Activated CD4-positive, CD25-positive, alpha-beta regulatory T cell treated with anti-CD3 and anti-CD28 coated beads, Interleukin-2, amount 50 U/mL, for 16 hours (primary cell): Measurements from ENCODE around the gene BRSK2.

Source experiments
- DNase-seq: peaks from one replicate; pipeline ENCODE4 v3.0.0-alpha.2; 2020; ENCODE audit warnings: low read depth, low spot score

BRSK2 gene

DNA sequence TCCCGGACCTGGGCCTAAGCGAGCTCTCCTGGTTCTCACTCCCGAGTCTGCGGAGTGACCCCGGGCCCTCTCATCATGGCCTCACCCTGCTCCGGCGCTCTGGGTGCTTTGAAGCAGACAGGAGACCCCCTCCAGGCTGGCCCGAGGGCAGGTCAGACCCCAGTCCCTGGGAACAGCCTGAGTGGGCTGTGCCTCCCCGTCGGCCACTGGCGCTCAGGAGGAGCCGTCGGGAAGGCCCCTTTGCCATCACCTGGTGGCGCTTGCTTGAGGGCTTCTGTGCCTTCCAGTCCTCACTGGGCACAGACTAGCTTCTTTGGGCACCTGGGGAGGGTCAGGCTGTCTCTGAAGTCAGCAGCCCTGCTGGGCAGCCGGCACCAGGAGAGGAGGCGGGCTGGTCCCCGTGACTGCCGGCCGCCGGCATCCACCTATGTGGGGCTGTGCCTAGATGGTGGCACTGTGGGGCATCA, 6.7 kb downstream of the BRSK2 start:
- no peak for DNase-seq

DNA sequence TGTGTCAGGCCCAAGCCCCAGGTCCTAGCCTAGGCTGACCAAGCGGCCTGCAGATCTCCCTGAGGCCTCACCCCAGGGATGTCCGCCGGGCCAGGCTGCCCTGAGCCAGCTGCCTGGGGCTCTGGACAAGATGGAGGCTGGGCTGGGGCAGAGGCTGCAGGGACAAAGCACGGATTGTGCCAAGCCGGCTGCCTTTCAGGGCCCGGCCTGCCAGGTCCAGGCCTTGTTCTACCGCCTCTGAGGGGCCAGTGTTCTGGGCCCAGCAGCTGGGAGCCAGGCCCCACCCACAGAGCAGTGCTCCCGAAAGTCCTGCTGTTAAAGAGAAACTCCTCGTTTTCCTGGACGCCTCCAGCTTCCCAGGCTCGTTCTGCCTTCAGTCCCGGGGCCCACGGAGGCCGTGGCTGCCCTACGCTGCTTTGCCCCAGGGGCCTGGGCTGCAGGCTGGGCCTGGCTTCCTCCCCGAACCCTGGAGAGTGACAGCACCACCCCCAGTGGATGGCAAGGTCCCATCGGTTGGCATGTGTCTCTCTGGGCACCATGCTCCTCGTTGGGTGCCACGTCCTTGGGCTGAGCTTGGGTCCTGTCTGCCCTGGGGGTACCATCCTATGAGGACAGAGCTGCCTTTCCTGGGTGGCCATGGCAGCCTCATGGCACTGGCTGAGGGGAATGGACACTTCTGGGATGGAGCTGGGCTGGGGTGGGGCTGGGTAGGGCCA, 7.6 kb downstream of the BRSK2 start:
- DNase-seq, result no peak

DNA sequence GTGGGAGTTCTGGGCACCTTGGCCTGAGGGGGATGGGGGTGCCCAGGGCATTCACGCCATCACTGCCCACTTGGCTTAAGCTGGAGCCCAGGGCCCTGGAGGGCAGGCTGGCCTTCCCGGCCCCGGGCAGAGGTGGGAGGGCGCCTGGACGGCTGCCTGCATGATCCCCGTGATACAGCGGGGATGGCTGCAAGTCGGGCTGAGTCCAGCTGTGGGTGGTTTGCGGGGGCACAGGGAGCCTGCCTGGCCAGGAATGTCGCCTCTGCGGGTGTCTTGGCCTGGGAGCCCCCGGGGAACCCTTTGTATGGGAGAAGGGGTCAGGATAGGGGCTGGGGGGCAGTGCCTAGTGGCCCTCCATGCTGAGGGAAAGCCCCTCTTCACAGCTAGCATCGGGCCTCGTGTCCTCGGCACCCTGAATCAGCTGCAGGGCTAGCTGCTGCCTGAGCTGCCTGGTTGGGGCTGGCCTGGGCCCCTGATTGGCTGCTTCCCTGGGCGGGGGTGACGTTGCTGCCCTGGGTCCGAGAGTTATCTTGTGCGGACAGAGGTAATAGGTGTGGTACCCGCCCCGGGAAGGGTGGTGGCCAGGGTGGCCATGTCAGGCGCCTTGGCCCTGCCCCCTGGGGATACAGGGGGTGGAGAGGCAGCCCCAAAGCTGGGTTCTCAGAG, 8.3 kb downstream of the BRSK2 start:
- DNase-seq, result no peak

DNA sequence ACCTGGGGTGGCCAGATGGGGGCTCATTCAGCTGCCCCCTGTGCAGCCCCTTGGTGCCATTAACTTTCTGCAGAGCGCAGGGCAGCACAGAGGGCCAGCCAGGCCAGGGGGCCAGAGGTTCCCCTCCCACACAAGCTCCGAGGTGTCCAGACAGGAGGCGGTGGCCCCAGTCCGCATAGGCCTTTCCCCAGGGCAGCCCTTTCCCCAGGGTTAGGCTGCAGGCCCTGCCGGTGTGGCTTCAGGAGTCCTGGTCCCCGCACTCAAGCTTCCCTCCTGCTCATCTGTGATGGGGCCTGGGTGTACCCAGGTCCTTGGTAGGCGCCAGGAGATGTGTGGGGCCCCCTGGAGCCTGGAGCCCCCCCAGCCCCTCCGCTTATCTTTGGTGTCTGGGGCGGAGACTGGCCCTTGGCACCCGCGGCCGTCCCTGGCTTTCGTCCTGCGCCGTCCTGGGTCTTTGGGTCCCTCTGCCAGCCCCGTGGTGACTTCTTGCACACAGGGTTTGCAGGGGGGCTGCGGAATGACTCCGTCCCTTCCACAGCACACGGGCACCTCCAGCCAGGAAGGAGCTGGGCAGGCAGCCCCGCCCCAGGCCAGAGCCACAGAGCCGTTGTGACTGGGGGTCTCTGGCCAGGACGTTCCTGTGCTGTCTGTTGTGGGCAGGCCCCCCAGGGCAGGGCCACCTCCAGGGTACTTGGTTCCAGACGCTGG, 8.9 kb downstream of the BRSK2 start:
- no peak for DNase-seq

DNA sequence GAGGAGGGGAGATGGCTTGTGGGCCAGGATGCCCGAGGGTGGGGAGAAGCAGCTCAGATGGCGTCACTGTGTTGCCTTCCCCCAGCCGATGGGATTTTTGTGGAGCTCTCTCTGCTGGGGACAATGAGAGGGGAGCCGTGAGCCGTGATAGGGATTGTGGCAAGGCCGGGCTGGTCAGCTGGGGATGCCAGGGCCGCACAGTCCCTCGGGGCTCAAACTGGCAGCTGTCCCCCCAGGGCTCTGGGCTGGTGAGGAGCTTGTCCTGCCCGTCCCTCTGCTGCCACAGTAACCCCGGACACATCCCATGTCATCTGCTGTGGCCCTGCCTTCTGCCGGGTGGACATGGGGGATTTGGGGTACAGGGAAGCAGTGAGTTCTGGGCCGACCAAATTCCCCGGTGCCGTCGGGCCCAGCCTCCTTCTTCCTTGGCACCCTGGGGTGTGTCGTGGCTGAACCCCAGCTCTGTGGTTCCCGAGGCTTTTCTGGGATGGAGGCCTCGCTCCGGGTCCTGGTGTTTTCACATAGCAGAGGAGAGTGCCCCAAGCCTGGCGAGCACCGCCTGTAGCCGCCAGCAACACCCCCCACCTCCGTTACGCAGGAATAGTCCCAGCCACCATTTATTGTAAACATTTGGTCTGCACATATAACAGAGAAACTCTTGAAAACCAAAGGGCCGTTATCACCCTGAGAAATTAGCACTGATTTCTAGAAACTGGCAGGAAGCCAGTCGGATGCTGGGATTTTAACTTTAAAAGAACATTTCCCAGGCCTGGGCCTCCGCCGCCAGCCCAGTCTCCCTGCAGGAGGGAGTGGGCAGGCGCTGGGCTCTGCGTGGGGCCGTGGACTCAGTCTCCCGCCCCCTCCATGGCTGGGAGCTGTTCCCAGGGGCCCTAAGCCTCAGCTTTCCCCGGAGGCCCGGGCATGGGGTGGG, 9.9 kb downstream of the BRSK2 start:
- DNase-seq, result no peak

DNA sequence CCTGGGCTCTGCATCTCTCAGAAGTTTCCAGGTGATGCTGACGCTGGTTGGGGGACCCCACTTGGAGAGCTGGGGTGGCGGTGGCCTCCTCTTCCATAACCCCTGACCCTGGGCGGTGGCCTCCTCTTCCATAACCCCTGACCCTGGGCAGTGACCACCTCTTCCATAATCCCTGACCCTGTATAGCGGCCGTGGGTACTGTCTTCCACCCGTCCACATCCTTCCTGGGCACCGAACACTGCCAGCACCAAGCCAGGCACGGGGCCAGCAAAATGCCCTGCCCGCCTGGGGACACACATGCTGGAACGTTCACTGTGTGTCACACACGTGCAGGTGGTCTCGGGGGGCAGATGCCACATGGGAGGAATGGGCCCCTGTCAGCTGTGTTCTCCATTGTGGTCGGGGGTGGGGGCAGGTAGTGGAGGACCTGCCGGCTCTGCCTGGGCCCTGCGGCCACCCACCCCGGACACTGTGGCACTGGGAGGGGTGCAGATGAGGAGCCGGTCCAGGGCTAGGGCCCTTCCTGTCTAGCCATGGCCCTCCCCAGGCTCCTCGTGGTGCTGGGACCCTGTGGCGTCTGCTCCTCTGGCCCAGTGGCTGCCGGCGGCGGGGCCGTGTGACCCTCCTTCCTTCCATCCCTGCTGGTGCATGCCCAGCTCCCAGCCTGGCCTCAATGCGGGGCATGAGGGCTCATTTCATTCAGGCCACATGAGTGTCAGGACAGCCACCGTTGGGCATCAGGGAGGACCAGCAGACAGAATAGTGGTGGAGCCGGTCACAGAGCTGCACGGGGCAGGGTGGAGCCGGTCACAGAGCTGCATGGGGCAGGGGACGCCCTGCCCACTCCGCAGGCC, 10.8 kb downstream of the BRSK2 start:
- DNase-seq, result no peak

DNA sequence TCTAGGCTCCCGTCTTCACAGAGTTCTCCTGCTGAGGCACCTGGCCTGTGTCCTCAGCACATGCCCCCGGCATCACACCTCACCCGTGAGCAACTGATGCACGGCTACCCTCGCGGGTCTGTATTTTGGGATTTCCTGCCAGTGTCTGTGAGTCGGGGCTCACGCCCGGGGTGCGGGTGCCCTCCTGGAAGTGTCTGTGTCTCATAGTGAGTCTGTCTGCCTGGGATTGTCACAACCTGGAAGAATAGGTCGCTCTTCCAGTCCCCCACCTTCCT, 11.4 kb downstream of the BRSK2 start:
- no peak for DNase-seq

DNA sequence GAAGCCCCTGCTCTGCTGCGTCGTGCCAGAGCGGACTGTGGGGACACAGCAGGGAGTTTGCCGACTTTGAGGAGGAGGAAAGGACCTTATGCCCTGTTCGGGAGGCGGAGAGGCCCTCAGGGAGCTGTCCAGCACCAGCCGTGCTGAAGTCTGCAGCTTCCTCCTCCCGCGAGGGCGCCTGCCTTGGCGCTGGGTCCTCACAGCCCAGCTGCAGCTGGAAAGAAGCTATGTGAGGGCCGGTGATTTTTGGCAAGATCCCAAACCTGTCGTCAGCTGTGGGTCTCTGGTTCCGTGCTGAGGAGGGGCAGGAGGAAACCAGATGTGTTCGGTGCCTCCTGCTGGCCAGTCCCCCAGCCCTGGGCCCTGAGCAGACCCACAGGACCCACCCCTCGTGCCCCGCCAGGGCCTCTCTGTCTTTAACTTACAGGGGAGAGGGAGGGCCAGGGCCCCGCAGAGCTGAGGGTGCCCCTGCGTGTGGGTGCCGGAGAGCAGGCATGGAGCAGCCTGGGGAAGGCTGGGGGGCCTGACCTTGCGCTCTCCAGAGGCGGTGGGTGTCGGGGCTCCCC, 12.0 kb downstream of the BRSK2 start:
- no peak for DNase-seq

DNA sequence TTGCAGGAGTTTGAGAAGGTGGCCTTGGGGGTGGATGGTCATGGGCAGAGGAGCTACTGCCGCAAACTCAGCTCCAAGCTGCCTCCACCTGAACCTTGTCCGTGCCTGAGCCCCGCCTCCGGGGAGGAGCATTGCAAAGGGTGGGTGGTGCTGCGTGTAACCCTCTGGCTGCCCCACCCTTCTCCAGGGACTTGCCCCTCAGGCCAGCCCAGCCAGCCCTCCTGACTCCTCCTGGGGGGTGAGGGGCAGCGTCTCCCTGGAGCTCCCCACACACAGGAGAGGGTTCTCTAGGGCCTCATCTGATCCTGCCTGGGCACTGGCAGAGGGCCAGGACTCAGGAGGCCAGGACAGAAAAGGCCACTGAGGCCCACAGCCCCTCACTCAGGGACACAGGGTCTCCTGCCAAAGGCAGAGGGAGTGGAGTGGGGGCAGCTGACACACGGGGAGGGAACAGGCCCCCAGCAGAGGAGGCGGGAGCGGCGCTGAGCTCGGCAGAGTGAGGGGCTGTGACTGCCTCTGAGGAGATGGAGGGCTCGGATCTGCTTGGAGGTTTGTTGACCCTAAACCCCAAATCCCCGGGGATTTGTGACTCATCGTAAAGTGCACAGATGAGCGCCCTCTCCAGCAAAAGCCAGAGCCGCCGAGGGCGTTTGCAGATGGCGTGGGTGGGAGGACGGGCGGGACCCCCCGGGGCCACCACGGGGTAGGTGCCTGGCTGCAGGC, 12.8 kb downstream of the BRSK2 start:
- no peak for DNase-seq

DNA sequence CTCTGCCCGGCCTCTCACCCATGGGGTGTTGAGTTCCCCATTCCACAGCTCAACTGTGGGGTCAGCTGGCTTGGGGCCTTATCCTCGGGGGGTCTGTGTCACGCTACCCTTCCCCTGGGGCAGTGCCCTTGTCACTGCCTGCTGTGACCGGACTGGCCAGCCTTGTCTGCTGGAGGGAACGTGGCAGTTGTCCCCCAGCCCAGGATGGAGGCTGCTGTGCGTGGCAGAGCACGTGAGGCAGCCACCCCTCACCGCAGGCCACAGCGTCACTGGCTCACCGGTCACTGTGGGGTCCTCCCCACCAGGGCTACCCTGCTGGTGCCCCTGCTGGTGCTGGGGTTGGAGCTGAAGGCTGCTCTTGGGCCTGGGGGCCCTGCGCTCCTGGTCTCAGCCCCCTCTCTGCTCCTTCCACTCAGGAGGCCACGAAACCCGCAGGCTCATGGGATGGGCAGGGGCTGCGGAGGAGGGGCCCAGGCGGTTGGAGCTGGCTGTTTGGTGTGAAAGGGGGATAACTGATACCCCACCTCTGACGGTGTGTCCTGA, 13.4 kb downstream of the BRSK2 start:
- DNase-seq, result no peak

DNA sequence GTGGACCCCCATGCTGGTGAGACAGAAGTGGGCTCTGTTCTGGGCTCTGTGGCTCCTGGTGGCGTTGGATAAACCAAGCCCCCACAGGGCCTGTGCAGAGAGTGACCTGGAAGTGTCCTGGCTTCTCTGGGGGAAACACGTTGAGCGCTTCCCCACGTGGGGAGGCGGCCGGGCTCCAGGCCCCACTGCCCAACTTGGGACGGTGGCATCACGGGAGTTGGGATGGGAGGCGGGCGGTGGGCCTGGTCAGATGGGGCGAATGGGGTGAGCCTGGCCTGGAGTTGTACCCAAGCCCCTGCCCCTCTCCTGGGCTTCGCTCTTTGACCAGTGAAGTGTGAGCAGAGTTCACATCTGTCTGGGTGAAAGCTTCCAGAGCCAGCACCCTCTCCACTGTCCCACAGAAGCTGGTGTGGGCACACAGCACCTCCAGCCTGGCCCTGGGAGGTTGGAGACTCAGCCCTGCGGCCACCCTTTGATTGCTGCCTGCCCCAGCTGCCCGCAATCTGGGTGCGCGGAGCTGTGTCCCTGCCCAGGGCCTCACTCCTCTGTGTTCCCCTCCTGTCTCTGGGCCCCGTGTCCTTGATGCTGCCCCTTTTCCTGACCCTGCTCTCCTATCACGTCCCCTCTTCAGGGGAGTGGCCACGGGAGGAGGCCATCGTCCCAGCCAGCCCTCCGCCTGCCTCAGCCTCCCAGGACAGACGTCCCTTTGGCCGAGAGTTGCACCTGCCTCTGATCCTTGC, 14.2 kb downstream of the BRSK2 start:
- DNase-seq, result no peak

DNA sequence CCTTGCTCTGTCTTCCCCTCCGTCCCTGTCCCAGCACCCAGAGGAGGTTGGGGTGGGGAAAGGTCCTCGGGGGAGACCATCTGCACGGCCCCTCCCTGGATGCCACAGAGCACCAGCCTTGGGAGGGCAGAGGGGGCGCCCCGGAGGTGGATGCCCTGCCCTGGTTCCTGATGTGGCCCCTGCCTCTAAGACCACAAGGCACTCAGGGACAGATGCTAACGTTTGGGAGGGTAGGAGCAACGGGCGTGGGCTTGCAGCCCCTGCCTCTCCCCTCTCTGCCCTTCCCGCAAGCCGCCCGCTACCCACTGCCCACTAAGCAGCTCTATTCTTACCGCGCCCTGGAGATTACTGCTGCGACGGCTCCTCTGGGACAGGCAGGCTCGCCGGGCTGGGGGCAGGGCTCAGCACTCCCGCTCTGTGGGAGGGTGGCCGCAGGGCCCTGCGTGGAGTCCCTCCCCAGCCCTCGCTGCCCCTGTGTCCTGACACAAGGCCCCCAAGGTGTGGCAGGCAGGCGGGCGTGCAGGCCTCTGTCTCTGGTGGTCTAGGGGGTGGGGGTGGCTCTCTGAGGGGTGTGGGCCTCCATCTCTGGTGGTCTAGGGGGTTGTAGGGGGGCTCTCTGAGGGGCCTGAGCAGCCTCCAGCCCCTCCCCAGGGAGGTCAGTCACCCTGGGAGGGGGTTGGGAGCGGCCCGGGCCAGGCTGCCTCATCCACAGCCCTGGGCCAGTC, 14.9 kb downstream of the BRSK2 start:
- DNase-seq, result no peak

DNA sequence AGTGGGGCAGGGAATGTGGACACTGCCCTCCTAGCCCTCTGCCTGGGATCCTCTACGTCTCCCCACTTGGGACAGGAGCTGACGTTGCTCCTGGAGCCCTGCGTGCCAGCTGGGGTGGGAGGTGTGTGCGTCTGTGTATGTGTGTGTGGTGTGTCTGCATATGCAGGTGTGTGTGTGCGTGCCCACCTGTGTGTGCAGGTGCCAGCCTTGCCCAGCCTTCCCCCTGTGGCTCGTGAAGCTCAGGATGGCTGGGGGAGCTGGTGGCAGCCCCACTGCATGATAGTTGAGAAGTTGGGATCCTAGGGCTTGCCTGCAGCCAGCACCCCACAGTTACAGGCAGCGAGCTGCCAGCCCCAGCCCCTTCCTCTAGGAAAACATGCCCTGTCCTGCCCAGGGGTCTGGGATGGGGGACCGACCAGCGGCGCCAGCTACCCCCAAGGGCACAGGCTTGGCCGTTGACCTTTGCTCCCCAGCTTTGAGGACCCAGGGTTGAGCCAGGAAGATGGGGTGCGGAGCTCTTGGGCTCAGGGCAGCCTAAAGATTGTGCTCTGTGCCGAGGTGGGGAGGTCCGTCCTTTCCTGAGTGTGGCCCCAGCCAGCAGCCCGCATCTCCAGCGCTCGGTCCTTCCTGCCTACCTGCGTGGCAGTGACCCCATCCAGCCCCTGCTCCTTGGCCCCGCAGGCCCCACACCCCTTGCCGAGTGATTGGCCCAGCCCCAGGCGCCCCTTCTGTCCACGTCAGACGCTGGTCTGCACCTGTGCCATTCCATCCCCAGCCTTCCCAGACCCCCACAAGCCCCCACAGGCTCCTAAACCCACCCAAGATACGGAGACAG, 15.7 kb downstream of the BRSK2 start:
- no peak for DNase-seq

DNA sequence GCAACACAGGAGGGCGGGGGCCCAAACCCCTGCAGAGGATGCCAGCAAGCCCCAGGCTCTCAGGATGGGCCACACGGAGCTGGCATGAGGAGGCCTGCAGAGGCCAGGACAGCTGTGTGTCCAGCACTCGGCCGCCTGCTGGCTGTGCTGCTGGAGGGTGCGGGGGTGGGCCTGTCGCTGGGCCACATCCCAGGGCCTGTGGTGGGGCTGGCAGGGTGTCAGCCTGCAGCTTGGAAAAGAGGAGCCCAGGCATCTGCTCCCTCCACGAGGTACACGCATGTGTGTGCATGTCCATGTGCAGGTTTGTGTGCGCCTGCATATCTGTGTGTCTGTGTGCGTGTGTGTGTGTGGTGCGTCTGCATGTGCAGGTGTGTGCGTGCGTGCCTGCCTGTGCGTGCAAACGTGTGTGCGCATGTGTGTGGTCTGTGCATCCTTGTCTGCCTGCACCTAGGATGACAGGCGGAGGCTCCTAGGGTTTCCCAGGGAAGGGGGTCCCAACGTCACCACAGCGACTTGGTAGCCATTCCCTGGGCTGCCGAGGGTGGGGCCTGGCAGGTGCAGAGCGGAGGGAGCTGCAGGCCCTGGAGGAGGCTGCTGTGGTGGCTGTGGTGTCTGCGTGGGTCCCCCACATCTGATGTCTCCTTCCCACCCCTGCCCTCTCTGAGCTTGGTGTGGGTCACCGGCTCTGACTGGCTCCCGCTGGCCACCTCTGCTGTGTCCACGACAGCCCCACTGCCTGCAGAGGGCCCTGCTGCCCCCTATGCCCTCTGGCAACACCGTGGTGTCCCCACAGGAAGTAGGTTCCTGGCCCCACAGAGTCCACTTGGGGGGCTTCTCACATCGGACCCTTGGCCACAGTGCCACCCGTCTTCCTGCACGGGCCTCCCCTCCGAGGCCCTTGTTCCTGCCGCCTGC, 17.1 kb downstream of the BRSK2 start:
- DNase-seq, result no peak

DNA sequence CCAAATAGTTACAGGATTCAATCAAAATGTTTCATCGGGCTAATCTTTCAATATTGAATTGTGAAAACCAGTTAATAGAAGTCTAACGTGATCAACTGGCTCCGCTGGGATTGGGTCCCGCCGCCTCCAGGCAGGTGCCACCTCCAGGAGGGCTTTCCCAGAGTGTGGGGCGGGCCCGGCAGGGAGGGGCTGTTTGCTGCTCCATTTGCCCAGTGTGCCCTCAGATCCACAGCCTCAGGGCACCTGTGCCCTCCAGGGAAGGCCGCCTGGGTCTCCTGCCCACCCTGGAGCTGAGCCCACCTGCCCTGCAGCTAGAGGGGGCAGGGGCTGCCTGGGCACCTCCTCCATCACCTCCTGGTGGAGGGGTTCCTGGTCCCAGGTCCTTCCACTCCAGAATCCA, 17.9 kb downstream of the BRSK2 start:
- DNase-seq, result no peak

DNA sequence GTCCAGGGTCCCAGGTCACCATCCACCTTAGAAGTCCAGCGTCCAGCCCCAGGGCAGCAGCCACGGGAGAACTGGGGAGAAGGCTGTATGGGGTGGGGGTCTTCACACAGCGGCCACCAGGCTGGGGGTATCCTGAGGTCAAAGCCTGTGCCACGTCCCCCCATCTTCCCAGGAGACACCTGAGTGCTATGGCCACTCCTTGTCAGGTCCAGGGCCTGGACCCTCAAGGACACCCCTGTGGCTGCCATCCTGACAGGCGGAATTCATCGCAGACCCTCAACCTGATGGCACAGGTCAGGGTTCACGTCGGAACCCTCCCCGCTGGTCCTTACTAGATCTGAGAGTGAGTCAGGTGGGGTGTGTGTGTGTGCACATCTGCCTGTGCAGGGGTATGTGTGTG, 18.6 kb downstream of the BRSK2 start:
- no peak for DNase-seq
